Sigmoid colon (tissue), 4 donors: ENCODE measurements around the gene HOXD12.

Source experiments
- CTCF ChIP-seq, 4 experiments: fragments of 450-650 bp in 3 of 4; fragments of 200-600 bp in 1 of 4; IDR thresholded peaks; one replicate each; pipeline ENCODE4 v1.5.1; 2016 to 2019; ENCODE audit warnings: antibody characterized with exemption in 4 of 4, mild to moderate bottlenecking in 3 of 4, moderate library complexity in 2 of 4
- EP300 ChIP-seq, 4 donors: sonication (generic); formaldehyde crosslinking; IDR thresholded peaks; one replicate each; pipeline ENCODE4 v1.6.1; 2017; ENCODE audit warnings: antibody characterized with exemption in 4 of 4
- POLR2A ChIP-seq, 2 donors: fragments of 450-650 bp; IDR thresholded peaks; one replicate each; pipeline ENCODE4 v1.6.1; 2016; ENCODE audit warnings: antibody characterized with exemption in 2 of 2, mild to moderate bottlenecking in 2 of 2, moderate library complexity in 2 of 2
- POLR2AphosphoS5 ChIP-seq, 4 donors: sonication (generic); formaldehyde crosslinking; IDR thresholded peaks; one replicate each; pipeline ENCODE4 v1.6.1; 2017; ENCODE audit warnings: antibody characterized with exemption in 4 of 4

- no peak for TF ChIP-seq CTCF (IDR thresholded peaks at IDR 0.05)
- TF ChIP-seq POLR2A (IDR thresholded peaks at IDR 0.05): no peak
- TF ChIP-seq EP300 (IDR thresholded peaks at IDR 0.05): no peak
- no peak for TF ChIP-seq POLR2AphosphoS5 (IDR thresholded peaks at IDR 0.05)
Observed at GRCh38 chr2:176105730-176106580, 6.4 kb downstream of the HOXD12 start.
